ENCODE measurements around the gene LGI4.

The LGI4 gene

GRCh38 chr19:35108730-35109129 lies 26.1 kb downstream of the LGI4 start:
- no peaks in the 10 kb centered on the region for H4K20me1 ChIP-seq (ENCODE audit: low read depth, low read length)
- no peaks in the 10 kb centered on the region for H3K27me3 ChIP-seq (ENCODE audit: low read length)
- no peak overlapping the region for H3K4me3 ChIP-seq (ENCODE audit: insufficient read depth, low read length, poor library complexity, severe bottlenecking)
- H3F3A ChIP-seq (ENCODE audit: insufficient read depth), result no peaks in the 10 kb centered on the region
- no peak overlapping the region for H3K9ac ChIP-seq (ENCODE audit: low read length)
- no peaks in the 10 kb centered on the region for H3K9me3 ChIP-seq (ENCODE audit: insufficient read depth, low read length)
- no peaks in the 10 kb centered on the region for H3K79me2 ChIP-seq (ENCODE audit: insufficient read depth, low read length)
- H3K27ac ChIP-seq (ENCODE audit: low read depth, low read length), result no peak overlapping the region
- H3K9me2 ChIP-seq (replicated peaks; ENCODE audit: insufficient read depth, low read length), result no peaks in the 10 kb centered on the region
- TF ChIP-seq EZH2phosphoT487 (conservative IDR thresholded peaks at IDR 0.05; ENCODE audit: low read length) (no peak), CTCF (IDR thresholded peaks at IDR 0.05; ENCODE audit: insufficient read depth, low read length, poor library complexity, severe bottlenecking) (no peak)
- no peaks in the 10 kb centered on the region for H3K36me3 ChIP-seq (ENCODE audit: low read length)
- no peak overlapping the region for H2AFZ ChIP-seq (ENCODE audit: low read depth, low read length, severe bottlenecking)
- no peak overlapping the region for H3K4me2 ChIP-seq (ENCODE audit: low read depth, low read length, poor library complexity, severe bottlenecking)

DNA sequence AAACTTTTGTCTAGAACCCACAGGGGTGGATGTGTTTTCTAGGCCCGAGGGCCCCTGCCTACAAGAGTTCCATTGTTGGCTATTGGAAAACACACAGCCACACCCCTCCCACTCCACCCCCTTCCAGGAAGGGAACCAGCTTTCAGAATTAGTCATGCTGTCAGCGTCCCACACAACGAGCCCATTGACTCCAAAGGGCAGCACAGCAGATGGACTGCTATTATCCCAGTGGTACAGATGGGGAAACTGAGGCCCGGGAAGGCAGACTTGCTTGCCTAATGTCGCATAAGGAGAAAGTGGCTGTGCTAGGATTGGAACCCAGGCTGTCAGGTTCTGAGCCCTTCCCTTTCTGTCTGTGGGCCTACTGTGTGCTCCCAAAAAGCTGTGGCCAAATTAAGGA lies 27.3 kb downstream of the LGI4 start:
- Histone ChIP-seq H3F3A (ENCODE audit: insufficient read depth) (no peaks in the 10 kb centered on the region), H3K9me3 (ENCODE audit: insufficient read depth, low read length) (no peaks in the 10 kb centered on the region), H3K79me2 (ENCODE audit: insufficient read depth, low read length) (no peaks in the 10 kb centered on the region), H2AFZ (ENCODE audit: low read depth, low read length, severe bottlenecking) (no peak overlapping the region), H4K20me1 (ENCODE audit: low read depth, low read length) (no peaks in the 10 kb centered on the region), H3K9me2 (replicated peaks; ENCODE audit: insufficient read depth, low read length) (no peaks in the 10 kb centered on the region), H3K36me3 (ENCODE audit: low read length) (no peaks in the 10 kb centered on the region), H3K4me3 (ENCODE audit: insufficient read depth, low read length, poor library complexity, severe bottlenecking) (no peak overlapping the region), H3K4me2 (ENCODE audit: low read depth, low read length, poor library complexity, severe bottlenecking) (no peak overlapping the region), H3K27me3 (ENCODE audit: low read length) (no peaks in the 10 kb centered on the region), H3K27ac (ENCODE audit: low read depth, low read length) (no peak overlapping the region), H3K9ac (ENCODE audit: low read length) (no peak overlapping the region)
- no peak for TF ChIP-seq CTCF (IDR thresholded peaks at IDR 0.05; ENCODE audit: insufficient read depth, low read length, poor library complexity, severe bottlenecking)
- TF ChIP-seq EZH2phosphoT487 (conservative IDR thresholded peaks at IDR 0.05; ENCODE audit: low read length), result no peak

GRCh38 chr19:35106898-35107541 lies 27.8 kb downstream of the LGI4 start:
- Histone ChIP-seq H3K27ac (ENCODE audit: low read depth, low read length) (no peak overlapping the region), H3K27me3 (ENCODE audit: low read length) (no peaks in the 10 kb centered on the region), H3K4me2 (ENCODE audit: low read depth, low read length, poor library complexity, severe bottlenecking) (no peak overlapping the region), H3F3A (ENCODE audit: insufficient read depth) (no peaks in the 10 kb centered on the region), H4K20me1 (ENCODE audit: low read depth, low read length) (no peaks in the 10 kb centered on the region), H3K36me3 (ENCODE audit: low read length) (no peaks in the 10 kb centered on the region), H2AFZ (ENCODE audit: low read depth, low read length, severe bottlenecking) (no peak overlapping the region), H3K4me3 (ENCODE audit: insufficient read depth, low read length, poor library complexity, severe bottlenecking) (no peak overlapping the region), H3K79me2 (ENCODE audit: insufficient read depth, low read length) (no peaks in the 10 kb centered on the region), H3K9ac (ENCODE audit: low read length) (no peak overlapping the region), H3K9me3 (ENCODE audit: insufficient read depth, low read length) (no peaks in the 10 kb centered on the region), H3K9me2 (replicated peaks; ENCODE audit: insufficient read depth, low read length) (no peaks in the 10 kb centered on the region)
- TF ChIP-seq CTCF (IDR thresholded peaks at IDR 0.05; ENCODE audit: insufficient read depth, low read length, poor library complexity, severe bottlenecking), result no peak
- TF ChIP-seq EZH2phosphoT487 (conservative IDR thresholded peaks at IDR 0.05; ENCODE audit: low read length), result no peak
